HepG2 (cell line): ENCODE measurements around the gene GSTA5. TPM values are rescaled to one million over a fixed set of nuclear protein-coding genes. Genes with fewer than 3 reads are reported as not detected.

Experiments
- CHD2 ChIP-seq: IDR thresholded peaks from 2 replicates; pipeline ENCODE4 v1.6.1; 2011; ENCODE audit warnings: low read depth, low read length, improper control_type of control experiment
- MAFK ChIP-seq, 2 experiments: IDR thresholded peaks in 1 of 2; conservative IDR thresholded peaks in 1 of 2; 2 replicates each; pipeline ENCODE4 v1.6.1; 2011; ENCODE audit warnings: improper control_type of control experiment in 2 of 2, low read length in 2 of 2
- POGK ChIP-seq: sonication (generic); formaldehyde crosslinking; conservative IDR thresholded peaks from 2 replicates; pipeline ENCODE4 v1.8.0; 2022; ENCODE audit warnings: mild to moderate bottlenecking, moderate library complexity, missing genetic modification reagents
- ZBTB33 ChIP-seq: sonication (generic); formaldehyde crosslinking; IDR thresholded peaks from 2 replicates; pipeline ENCODE4 v1.4.0; 2020; ENCODE audit warnings: missing genetic modification reagents
- ZNF256 ChIP-seq: sonication (generic); formaldehyde crosslinking; conservative IDR thresholded peaks from 2 replicates; pipeline ENCODE4 v1.4.0; 2020; ENCODE audit warnings: missing genetic modification reagents
- ZNF282 ChIP-seq: fragments of 450-650 bp; IDR thresholded peaks from 2 replicates; pipeline ENCODE4 v1.6.1; 2018; ENCODE audit not compliant: partially characterized antibody
- ZNF513 ChIP-seq: sonication (generic); formaldehyde crosslinking; conservative IDR thresholded peaks from 2 replicates; pipeline ENCODE4 v1.5.0; 2020; ENCODE audit warnings: missing genetic modification reagents
- polyA plus RNA-seq, 8 experiments: library from polyadenylated mRNA; depleted of rRNA in 3 of 8; stranded (reverse) in 7 of 8; unstranded in 1 of 8; fragments of >200 nt; fragmentation: Illumina TruSeq in 4 of 8; extraction: Trizol in 4 of 8; gene quantifications; 2 replicates each; pipeline versions ENCODE4 v1.2.1 to v1.2.3, GENCODE V29; 2011 to 2016; ENCODE audit warnings: low read depth in 4 of 8, missing spikeins in 1 of 8, mixed read lengths in 1 of 8; ENCODE audit not compliant: insufficient read depth in 1 of 8
- total RNA-seq, 5 experiments: library from RNA; depleted of rRNA; stranded (reverse); fragments of >200 nt; fragmentation: Illumina TruSeq; extraction: Trizol; gene quantifications; 2 replicates each; pipeline ENCODE4 v1.2.3, GENCODE V29; 2016; ENCODE audit warnings: low read depth in 1 of 5
- TF ChIP-seq, protein P1 (sequence below), 2 experiments: IDR thresholded peaks; 2 replicates each; pipeline ENCODE4 v1.6.1; 2011 to 2012; ENCODE audit warnings: low read length in 2 of 2, borderline replicate concordance in 1 of 2, low read depth in 1 of 2, mild to moderate bottlenecking in 1 of 2, moderate library complexity in 1 of 2
- TF ChIP-seq, protein P2 (sequence below): sonication (generic); formaldehyde crosslinking; IDR thresholded peaks from 2 replicates; pipeline ENCODE4 v1.4.0; 2020; ENCODE audit warnings: missing genetic modification reagents
- TF ChIP-seq, protein P3 (sequence below): sonication (generic); formaldehyde crosslinking; IDR thresholded peaks from 2 replicates; pipeline ENCODE4 v1.9.0; 2021; ENCODE audit warnings: missing genetic modification reagents, borderline replicate concordance

Gene GSTA5
- total and polyA plus RNA-seq, 2 of the 13 experiments (the other 11 are each of a cell fraction or from before 2014, with no cell fraction given): not detected

GRCh38 chr6:52839124-52840055, 1.2 kb downstream of the GSTA5 start (continued):
- TF ChIP-seq, protein P1, sequence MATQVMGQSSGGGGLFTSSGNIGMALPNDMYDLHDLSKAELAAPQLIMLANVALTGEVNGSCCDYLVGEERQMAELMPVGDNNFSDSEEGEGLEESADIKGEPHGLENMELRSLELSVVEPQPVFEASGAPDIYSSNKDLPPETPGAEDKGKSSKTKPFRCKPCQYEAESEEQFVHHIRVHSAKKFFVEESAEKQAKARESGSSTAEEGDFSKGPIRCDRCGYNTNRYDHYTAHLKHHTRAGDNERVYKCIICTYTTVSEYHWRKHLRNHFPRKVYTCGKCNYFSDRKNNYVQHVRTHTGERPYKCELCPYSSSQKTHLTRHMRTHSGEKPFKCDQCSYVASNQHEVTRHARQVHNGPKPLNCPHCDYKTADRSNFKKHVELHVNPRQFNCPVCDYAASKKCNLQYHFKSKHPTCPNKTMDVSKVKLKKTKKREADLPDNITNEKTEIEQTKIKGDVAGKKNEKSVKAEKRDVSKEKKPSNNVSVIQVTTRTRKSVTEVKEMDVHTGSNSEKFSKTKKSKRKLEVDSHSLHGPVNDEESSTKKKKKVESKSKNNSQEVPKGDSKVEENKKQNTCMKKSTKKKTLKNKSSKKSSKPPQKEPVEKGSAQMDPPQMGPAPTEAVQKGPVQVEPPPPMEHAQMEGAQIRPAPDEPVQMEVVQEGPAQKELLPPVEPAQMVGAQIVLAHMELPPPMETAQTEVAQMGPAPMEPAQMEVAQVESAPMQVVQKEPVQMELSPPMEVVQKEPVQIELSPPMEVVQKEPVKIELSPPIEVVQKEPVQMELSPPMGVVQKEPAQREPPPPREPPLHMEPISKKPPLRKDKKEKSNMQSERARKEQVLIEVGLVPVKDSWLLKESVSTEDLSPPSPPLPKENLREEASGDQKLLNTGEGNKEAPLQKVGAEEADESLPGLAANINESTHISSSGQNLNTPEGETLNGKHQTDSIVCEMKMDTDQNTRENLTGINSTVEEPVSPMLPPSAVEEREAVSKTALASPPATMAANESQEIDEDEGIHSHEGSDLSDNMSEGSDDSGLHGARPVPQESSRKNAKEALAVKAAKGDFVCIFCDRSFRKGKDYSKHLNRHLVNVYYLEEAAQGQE (IDR thresholded peaks at IDR 0.05; ENCODE audit: borderline replicate concordance in 1 of 2, low read depth in 1 of 2, low read length in 2 of 2): no peak
- TF ChIP-seq, protein P2, sequence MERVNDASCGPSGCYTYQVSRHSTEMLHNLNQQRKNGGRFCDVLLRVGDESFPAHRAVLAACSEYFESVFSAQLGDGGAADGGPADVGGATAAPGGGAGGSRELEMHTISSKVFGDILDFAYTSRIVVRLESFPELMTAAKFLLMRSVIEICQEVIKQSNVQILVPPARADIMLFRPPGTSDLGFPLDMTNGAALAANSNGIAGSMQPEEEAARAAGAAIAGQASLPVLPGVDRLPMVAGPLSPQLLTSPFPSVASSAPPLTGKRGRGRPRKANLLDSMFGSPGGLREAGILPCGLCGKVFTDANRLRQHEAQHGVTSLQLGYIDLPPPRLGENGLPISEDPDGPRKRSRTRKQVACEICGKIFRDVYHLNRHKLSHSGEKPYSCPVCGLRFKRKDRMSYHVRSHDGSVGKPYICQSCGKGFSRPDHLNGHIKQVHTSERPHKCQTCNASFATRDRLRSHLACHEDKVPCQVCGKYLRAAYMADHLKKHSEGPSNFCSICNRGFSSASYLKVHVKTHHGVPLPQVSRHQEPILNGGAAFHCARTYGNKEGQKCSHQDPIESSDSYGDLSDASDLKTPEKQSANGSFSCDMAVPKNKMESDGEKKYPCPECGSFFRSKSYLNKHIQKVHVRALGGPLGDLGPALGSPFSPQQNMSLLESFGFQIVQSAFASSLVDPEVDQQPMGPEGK (CRISPR knock-in tag): peak; percentile 13; the same call in 1 of the 2 replicates
- no peak for TF ChIP-seq ZNF513 (CRISPR knock-in tag)
- TF ChIP-seq, protein P3, sequence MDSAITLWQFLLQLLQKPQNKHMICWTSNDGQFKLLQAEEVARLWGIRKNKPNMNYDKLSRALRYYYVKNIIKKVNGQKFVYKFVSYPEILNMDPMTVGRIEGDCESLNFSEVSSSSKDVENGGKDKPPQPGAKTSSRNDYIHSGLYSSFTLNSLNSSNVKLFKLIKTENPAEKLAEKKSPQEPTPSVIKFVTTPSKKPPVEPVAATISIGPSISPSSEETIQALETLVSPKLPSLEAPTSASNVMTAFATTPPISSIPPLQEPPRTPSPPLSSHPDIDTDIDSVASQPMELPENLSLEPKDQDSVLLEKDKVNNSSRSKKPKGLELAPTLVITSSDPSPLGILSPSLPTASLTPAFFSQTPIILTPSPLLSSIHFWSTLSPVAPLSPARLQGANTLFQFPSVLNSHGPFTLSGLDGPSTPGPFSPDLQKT: no peak
- TF ChIP-seq MAFK (conservative IDR thresholded peaks at IDR 0.05 in 1 of 2, IDR thresholded peaks at IDR 0.05 in 1 of 2; ENCODE audit: low read length in 2 of 2): no peak
- TF ChIP-seq POGK (CRISPR knock-in tag): no peak
- TF ChIP-seq CHD2: no peak
- no peak for TF ChIP-seq ZNF282
- TF ChIP-seq ZBTB33: peak; percentile 38; the same call in 1 of the 2 replicates
- no peak; the same call in 1 of the 2 replicates for TF ChIP-seq ZNF256 (CRISPR knock-in tag)
